HUES6 (cell line): ENCODE measurements around the gene ZNF80.

Source experiments
- H3K27ac ChIP-seq: 2 replicates; pipeline ENCODE4 v1.7.0; 2013; ENCODE audit warnings: low read depth, mild to moderate bottlenecking, low read length, inconsistent platforms
- H3K27me3 ChIP-seq: 2 replicates; pipeline ENCODE4 v1.6.1; 2013; ENCODE audit warnings: low read length; ENCODE audit not compliant: control insufficient read depth, insufficient read depth
- H3K36me3 ChIP-seq: 2 replicates; pipeline ENCODE4 v1.6.1; 2013; ENCODE audit warnings: low read length; ENCODE audit not compliant: control insufficient read depth, insufficient read depth
- H3K4me1 ChIP-seq: 2 replicates; pipeline ENCODE4 v1.6.1; 2013; ENCODE audit warnings: low read length; ENCODE audit not compliant: control insufficient read depth, insufficient read depth
- H3K4me3 ChIP-seq: 2 replicates; pipeline ENCODE4 v1.5.1; 2013; ENCODE audit warnings: low read depth, low read length
- H3K9ac ChIP-seq: one replicate; pipeline ENCODE4 v1.6.1; 2013; ENCODE audit warnings: mild to moderate bottlenecking, low read length
- H3K9me3 ChIP-seq: 2 replicates; pipeline ENCODE4 v1.6.1; 2013; ENCODE audit warnings: low read depth, low read length; ENCODE audit not compliant: control insufficient read depth, insufficient read depth

Gene ZNF80

GRCh38 chr3:114221165-114221880, 16.1 kb downstream of the ZNF80 start:
- H3K4me1 ChIP-seq: peaks cover 8% of the 10 kb centered on the region
- no peak overlapping the region for H3K4me3 ChIP-seq
- no peak overlapping the region for H3K27ac ChIP-seq
- H3K27me3 ChIP-seq: no peaks in the 10 kb centered on the region
- no peaks in the 10 kb centered on the region for H3K36me3 ChIP-seq
- H3K9me3 ChIP-seq: peaks cover 23% of the 10 kb centered on the region
- no peak overlapping the region for H3K9ac ChIP-seq

- Histone ChIP-seq H3K4me3 (no peak overlapping the region), H3K9ac (no peak overlapping the region)
Measured at GRCh38 chr3:114219741-114220140, 17.6 kb downstream of the ZNF80 start.

GRCh38 chr3:114218578-114219185, 18.7 kb downstream of the ZNF80 start:
- no peak overlapping the region for H3K9ac ChIP-seq
- no peak overlapping the region for H3K27ac ChIP-seq
- no peaks in the 10 kb centered on the region for H3K9me3 ChIP-seq
- H3K4me1 ChIP-seq: peaks cover 25% of the 10 kb centered on the region
- no peaks in the 10 kb centered on the region for H3K36me3 ChIP-seq
- H3K4me3 ChIP-seq: no peak overlapping the region
- no peaks in the 10 kb centered on the region for H3K27me3 ChIP-seq

More at GRCh38 chr3:114219741-114220140, 17.6 kb downstream of the ZNF80 start:
- Histone ChIP-seq H3K4me1 (peaks cover 15% of the 10 kb centered on the region), H3K36me3 (no peaks in the 10 kb centered on the region), H3K27ac (no peak overlapping the region), H3K9me3 (peaks cover 9% of the 10 kb centered on the region; the same call in 1 of the 2 replicates), H3K27me3 (no peaks in the 10 kb centered on the region)

GRCh38 chr3:114218006-114218405, 19.4 kb downstream of the ZNF80 start:
- Histone ChIP-seq H3K27ac (no peak overlapping the region), H3K9ac (no peak overlapping the region), H3K36me3 (no peaks in the 10 kb centered on the region), H3K4me1 (peaks cover 32% of the 10 kb centered on the region), H3K27me3 (no peaks in the 10 kb centered on the region), H3K9me3 (no peaks in the 10 kb centered on the region), H3K4me3 (no peak overlapping the region)

- Histone ChIP-seq H3K36me3 (no peaks in the 10 kb centered on the region), H3K27ac (no peak overlapping the region), H3K9me3 (no peaks in the 10 kb centered on the region), H3K4me3 (no peak overlapping the region), H3K4me1 (peaks cover 40% of the 10 kb centered on the region), H3K27me3 (no peaks in the 10 kb centered on the region), H3K9ac (no peak overlapping the region)
Measured at GRCh38 chr3:114217266-114217665, 20.1 kb downstream of the ZNF80 start.

- H3K36me3 ChIP-seq: no peaks in the 10 kb centered on the region
- peaks cover 41% of the 10 kb centered on the region for H3K4me1 ChIP-seq
- no peak overlapping the region for H3K4me3 ChIP-seq
- no peak overlapping the region for H3K9ac ChIP-seq
- H3K27ac ChIP-seq: no peak overlapping the region
- no peaks in the 10 kb centered on the region for H3K27me3 ChIP-seq
- H3K9me3 ChIP-seq: no peaks in the 10 kb centered on the region
Measured at GRCh38 chr3:114216186-114216970, 21.0 kb downstream of the ZNF80 start.

GRCh38 chr3:114214542-114215341, 22.6 kb downstream of the ZNF80 start:
- Histone ChIP-seq H3K4me1 (peaks cover 40% of the 10 kb centered on the region), H3K27me3 (no peaks in the 10 kb centered on the region), H3K9me3 (no peaks in the 10 kb centered on the region), H3K27ac (peak overlapping the region; percentile 41; the same call in 1 of the 2 replicates), H3K4me3 (peak overlapping the region; percentile 8; the same call in 1 of the 2 replicates), H3K9ac (peak overlapping the region; percentile 14), H3K36me3 (no peaks in the 10 kb centered on the region)

GRCh38 chr3:114213627-114214541, 23.5 kb downstream of the ZNF80 start:
- Histone ChIP-seq H3K27me3 (no peaks in the 10 kb centered on the region), H3K4me1 (peaks cover 36% of the 10 kb centered on the region), H3K4me3 (peak overlapping the region; percentile 8; the same call in 1 of the 2 replicates), H3K9me3 (no peaks in the 10 kb centered on the region), H3K9ac (peak overlapping the region; percentile 14), H3K27ac (peak overlapping the region; percentile 41; the same call in 1 of the 2 replicates), H3K36me3 (no peaks in the 10 kb centered on the region)

GRCh38 chr3:114213292-114213626, 24.1 kb downstream of the ZNF80 start:
- Histone ChIP-seq H3K27ac (no peak overlapping the region; the same call in 1 of the 2 replicates), H3K9ac (peak overlapping the region; percentile 14)

GRCh38 chr3:114212646-114213045, 24.7 kb downstream of the ZNF80 start:
- Histone ChIP-seq H3K27me3 (no peaks in the 10 kb centered on the region), H3K9me3 (no peaks in the 10 kb centered on the region), H3K9ac (no peak overlapping the region), H3K4me1 (peaks cover 34% of the 10 kb centered on the region), H3K27ac (no peak overlapping the region), H3K36me3 (no peaks in the 10 kb centered on the region), H3K4me3 (no peak overlapping the region)

More at GRCh38 chr3:114213292-114213626, 24.1 kb downstream of the ZNF80 start:
- Histone ChIP-seq H3K36me3 (no peaks in the 10 kb centered on the region), H3K4me3 (no peak overlapping the region; the same call in 1 of the 2 replicates), H3K27me3 (no peaks in the 10 kb centered on the region), H3K4me1 (peaks cover 34% of the 10 kb centered on the region), H3K9me3 (no peaks in the 10 kb centered on the region)
